GM21717 (cell line): ENCODE measurements around the gene PCDH15.
"Not testable (repeated sequence)": the region's sequence is repeated elsewhere in the genome, so short reads cannot be mapped to it uniquely, and the experiment has no call there.

Experiments
- ATAC-seq: cut with Tn5 transposase; IDR thresholded peaks from one replicate; pipeline ENCODE4 v1.9.1; 2021; ENCODE audit warnings: mild to moderate bottlenecking, moderate library complexity; ENCODE audit not compliant: unreplicated experiment

Gene PCDH15

DNA sequence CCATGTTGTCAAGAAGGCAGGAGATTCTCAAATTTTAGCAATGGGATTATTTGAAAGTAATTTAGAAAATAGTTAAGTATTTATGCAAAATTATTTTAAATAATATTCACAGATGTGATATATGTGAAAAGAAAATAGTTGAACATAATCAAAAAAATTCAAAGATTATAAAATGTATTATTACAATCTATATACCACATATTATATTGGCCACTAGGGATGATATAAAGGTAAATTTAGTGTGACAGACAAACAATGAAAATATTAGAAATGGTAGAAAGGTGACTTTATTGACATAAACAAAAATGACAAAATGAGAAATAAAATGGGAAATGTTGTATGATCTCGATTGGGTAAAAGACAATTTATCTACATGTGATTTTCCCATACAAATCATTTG, 385.5 kb downstream of the PCDH15 start:
- no peak for ATAC-seq

DNA sequence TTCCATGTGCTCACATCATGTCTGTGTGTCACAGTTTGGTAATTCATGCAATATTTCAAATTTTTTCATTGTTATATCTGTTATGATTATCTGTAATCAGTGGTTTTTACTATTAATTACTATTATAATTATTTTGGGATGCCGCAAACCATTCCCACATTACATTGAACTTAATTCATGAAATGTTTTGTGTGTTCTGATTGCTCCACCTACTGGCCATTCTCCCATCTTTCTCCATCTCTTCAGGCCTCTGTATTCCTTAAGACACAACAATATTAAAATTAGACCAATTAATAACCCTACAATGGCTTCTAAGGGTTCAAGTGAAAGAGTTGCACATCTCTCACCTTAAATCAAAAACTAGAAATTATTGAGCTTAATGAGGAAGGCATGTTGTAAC, 398.5 kb downstream of the PCDH15 start:
- ATAC-seq = no peak

DNA sequence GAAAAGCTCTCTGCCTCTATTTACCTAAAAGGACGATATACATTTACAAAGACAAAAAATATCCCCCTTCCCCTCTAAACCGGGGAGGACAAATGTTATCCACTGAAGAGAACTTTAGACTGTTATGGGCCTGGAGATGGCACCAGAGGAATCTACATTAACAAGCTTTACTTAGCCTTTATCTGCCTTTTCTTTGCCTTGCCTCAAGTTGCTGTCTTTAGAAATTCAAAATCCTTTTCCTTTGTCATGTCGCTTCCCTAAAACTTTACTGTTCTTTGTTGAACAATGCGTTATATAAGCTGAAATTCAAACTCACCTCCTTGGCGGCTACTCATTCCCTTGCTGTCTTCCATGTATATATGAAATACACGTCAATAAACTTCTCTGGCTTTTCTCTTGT, 405.0 kb downstream of the PCDH15 start:
- no peak for ATAC-seq

DNA sequence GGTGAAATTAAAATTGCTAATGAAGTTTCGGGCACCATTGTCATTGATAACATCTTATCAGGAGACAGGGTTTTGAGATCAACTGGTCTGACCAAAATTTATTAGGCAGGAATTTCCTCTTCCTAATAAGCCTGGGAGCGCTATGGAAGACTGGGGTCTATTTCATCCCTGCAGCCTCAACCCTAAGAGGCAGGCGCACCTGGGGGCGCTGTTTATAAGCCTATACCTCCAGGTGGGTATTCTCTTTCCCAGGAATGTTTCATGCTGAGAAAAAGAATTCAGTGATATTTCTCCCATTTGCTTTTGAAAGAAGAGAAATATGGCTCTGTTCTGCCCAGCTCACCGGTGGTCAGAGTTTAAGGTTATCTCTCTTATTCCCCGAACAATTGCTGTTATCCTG, 406.4 kb downstream of the PCDH15 start:
- ATAC-seq = not testable (repeated sequence)

DNA sequence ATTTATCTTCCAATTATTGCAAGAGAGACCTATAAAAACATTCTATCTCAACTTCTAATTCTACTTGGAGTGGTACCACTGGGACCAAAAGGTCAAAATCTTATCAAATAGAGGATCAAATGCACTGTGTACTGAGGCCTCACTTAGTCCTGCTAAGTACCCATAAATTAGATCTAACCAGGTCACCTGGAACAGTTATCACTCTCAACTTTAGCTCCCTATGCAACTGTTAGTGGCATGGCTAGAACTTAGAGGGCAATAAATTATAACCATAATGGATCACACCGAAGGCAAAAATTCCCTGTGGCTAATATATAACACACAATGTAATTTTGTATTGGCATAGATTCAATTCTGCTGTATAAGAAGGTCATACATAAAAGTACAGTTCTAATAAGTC, 428.9 kb downstream of the PCDH15 start:
- no peak for ATAC-seq

DNA sequence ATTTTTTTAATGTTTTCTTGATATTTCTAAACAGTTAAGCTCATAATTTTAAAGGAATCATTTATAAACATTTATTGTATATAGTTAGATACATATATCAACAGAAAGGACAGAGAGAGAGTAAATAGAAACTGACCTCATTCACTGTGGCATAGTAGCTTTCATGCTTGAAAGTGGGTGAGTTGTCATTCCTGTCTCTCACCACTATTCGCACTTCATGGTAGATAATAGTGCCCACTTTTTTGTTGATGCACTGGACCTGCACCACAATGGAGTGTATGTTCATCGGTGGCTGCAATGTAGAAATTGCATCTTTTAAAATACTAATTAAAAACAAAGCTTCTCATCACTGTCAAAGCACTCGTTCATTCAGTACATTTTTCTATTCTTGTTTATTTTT, 432.0 kb downstream of the PCDH15 start:
- ATAC-seq = no peak

DNA sequence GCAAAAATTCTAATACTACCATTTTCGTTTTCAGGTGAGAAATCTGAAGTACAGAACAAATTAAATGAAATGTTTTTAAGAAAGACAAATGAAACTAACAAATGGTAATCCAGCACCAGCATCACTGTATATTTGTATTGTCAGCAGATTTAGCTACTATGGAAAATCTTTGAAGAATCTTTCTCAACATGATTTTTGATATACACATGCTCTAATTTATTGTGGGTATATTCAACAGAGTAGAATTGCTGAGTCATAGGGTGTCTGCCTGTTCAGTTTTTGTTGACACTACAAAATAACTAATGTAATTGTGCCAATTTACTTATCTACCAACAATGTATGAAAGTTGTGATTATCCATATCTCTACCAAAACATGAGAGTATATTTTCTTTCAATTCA, 437.6 kb downstream of the PCDH15 start:
- no peak for ATAC-seq

DNA sequence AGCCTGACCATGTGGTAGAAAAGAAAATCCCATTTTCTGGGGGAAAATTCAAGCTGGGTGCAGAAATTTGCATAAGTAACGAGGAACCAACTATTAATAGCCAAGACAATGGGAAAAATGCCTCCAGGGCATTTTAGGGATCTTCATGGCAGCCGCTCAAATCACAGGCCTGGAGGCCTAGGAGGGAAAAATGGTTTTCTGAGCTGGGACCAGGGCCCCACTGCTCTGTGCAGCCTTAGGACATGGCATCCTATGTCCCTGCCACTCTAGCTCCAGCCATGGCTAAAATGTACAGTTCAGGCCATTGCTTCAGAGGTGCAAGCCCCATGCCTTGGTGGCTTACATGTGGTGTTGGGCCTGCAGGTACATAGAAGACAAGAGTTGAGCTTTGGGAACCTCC, 459.0 kb downstream of the PCDH15 start:
- no peak for ATAC-seq

DNA sequence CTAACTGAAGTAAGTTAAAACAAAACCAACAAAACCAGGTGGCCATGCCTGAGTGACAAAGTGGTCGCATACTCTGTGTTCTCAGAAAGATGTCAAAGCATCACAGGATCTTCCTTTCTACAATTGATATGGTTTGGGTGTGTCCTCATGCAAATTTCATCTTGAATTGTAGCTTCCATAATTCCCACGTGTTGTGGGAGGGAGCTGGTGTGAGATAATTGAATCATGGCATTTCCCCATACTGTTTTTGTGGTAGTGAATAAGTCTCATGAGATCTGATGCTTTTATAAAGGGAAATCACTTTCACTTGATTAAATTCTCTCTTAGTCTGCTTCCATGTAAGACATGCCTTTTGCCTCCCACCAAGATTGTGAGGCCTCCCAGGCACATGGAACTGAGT, 465.7 kb downstream of the PCDH15 start:
- no peak for ATAC-seq

DNA sequence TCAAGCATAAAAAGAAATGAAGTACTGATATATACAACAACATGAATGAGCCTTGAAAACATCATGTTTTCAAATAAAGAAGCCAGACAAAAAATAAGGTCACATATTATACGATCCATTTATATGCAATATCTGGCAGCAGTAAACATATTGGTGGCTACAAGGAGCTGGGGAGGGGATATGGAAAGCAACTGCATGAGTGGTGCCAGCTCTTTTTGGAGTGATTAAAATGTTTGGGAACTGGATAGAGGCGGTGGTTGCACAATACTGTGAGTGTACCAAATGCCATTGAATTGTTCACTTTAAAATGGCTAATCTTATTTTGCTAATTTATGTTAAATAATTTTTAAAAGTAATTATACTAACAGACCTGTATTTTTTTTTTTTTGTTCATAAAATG, 481.7 kb downstream of the PCDH15 start:
- no peak for ATAC-seq

DNA sequence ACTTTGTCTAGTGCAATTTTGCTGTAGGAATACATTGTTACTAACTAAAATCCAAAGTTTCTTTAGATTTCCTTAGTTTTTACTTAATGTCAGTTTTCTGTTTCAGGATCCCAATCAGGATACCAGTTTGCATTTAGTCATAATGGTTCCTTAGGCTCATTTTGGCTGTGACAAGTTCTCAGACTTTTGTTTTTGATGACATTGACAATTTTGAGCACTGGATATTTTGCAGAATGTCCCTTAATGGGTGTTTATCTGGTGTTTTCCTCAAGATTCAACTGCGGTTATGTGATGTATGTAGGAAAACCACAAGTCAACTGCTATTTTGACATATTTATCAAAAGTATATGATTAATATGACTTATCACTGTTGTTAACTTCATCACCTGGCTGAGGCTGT, 482.6 kb downstream of the PCDH15 start:
- ATAC-seq = no peak

DNA sequence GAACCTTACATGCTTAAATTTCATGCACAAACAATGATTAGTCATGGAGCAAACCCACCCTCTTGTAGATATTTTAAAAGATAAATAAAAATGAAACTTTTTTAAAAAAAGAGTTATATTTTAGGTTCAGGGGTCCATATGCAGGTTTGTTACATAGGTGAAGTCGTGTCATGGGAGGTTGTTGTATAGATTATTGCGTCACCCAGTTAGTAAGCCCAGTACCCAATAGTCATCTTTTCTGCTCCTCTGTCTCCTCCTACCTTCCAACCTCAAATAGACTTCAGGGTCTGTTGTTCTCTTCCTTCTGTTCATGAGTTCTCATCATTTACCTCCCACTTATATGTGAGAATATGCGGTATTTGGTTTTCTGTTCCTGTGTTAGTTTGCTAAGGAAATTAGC, 486.6 kb downstream of the PCDH15 start:
- no peak for ATAC-seq

DNA sequence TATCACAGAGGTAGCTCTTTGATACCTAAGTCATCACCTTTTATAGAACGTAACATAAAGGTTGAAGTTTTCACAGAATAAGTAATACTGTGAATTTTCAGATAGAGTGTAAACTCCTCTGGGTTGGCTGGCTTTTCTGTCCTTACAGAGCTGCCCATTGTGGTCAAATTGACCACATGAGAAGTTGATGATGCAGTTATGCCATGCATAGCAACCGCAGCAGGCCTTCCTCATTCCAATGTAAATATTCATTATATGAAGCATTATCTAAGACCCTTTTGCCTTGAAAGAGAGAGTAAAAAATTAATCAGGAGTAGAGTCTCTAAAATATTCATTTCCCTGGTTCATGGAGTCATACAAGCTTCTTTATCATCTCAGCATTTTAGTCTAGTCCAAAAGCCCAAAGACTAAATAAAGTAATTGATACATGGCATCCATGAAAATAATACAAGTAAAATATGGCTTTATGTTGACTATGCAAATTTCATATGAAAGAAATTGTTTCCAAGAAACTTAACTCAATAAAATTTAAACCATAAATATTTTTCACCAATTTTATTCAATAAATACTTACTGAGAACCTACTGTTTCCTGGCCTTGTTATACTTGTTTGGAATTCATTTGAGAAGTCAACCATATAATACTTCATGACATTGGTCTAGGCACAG, 516.4 kb downstream of the PCDH15 start:
- no peak for ATAC-seq

DNA sequence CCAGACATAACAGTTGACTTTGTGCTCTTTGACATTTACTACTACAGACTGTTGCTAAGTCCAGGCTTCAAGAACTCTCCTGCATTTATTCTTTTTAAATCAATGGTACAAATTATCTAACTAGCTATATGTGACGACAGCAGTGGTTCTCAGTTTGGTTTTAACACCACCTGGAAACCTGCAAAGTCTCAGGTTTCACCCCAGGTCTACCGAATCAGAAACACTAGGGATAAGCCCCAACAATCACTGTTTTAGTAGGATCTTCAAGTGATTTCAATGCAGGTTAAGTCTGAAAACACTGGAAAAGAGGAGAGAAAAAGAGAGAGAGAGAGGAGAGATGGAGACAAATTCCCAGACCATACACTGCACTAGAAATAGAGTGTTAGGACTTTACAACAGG, 519.0 kb downstream of the PCDH15 start:
- ATAC-seq = no peak

DNA sequence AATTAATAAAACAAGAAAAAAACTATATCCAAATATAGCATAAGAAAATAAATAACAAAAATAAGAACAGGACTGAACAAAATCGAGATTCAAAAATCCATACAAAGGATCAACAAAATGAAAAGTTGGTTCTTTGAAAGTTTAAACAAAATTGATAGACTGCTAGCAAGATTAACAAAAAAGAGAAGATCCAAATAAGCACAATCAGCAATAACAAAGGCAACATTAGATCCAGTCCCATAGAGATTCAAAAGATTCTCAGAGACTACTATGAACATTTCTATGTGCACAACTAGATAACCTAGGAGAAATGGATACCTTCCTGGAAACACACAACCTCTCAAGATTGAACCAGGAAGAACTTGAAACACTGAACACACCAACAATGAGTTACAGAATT, 534.6 kb downstream of the PCDH15 start:
- no peak for ATAC-seq

DNA sequence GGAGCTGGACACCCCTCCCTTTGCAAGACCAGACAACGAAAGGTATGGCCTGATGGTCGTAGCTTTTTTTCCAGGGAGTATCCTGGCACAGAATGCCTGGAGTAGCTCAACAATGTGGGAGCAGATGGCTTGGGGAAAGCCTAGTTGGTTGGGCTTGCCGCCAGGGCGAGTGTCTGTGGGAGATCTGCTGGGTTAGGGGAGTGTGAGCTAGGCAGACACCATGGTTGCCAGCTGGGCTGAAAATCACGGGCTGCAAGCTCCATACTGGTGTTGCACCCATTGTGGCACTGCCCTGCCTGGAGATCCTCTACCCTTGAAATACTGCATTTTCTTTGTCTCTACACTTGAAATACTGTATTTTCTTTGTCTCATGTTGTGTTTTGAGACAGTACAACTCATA, 538.3 kb downstream of the PCDH15 start:
- ATAC-seq = no peak

DNA sequence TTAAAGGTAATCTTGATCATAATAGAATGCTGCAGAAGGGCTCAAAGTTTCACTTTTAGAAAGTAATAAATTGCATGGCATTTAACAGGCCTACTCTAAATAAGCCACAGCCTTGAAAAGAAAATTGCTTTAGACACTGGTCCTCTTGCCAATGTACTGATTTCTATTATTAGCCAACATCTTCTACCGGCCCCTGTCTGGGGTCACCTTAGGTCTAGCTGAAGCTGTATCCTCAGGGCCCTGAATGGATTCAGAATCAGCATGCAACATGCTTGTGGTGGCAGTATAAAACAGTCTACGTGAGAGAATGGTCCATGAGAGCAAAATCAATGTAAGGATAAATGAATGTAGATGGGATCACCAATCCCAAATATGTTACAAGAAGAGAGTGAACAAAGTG, 541.9 kb downstream of the PCDH15 start:
- no peak for ATAC-seq

DNA sequence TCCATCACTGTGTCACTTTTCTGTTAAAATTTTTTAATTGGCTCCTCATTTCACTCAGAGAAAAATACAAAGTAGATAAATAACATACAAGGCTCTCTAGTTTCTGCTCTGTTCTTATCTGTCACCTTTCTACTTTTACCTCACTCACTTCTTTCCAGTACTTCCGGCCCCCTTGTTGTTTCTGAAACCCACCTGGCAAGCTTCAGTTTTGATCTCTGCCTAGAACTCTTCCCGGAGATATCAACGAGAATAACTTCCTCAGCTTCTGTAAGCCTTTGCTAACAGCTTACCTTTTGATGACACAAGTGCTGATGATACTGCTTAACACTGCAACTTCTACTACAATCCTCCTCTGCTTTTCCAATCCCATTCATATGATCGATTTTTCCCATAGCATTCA, 566.2 kb downstream of the PCDH15 start:
- no peak for ATAC-seq

DNA sequence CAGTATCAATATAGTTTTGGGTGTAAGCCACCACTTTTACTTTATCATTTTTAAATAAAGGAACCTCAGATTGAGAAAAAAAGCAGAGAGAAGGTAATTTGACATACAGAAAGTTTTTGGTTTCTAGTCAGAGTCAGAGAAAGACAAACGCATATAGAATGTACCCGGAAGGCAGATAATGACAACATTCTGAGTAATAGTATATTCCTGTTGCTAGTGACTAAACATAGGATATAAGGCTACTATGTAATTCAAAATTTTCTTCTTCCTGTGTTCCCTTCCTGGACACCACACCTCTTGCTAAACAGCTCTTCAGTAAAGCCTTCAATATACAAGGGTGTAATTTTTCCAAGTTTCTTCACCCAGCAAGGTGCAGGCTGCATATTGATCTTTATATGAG, 597.6 kb downstream of the PCDH15 start:
- no peak for ATAC-seq

DNA sequence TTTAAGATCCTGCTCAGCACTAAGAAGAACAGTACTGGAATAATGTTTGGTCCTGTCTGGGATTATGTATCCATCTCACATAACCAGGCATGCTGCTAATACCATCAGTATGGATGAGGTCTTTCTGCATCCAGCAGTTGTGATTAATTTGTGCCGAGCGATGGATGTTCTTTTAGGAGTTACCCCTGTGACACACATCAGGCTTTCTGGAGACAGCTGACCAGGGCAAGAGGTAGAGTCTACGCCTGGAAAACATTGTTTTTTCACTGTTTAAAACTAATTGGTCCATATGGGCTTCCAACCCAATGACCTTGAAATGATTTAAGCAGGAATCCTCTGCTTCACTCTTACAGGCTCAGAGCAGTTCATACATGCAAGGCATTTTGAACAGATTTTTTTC, 603.0 kb downstream of the PCDH15 start:
- no peak for ATAC-seq

DNA sequence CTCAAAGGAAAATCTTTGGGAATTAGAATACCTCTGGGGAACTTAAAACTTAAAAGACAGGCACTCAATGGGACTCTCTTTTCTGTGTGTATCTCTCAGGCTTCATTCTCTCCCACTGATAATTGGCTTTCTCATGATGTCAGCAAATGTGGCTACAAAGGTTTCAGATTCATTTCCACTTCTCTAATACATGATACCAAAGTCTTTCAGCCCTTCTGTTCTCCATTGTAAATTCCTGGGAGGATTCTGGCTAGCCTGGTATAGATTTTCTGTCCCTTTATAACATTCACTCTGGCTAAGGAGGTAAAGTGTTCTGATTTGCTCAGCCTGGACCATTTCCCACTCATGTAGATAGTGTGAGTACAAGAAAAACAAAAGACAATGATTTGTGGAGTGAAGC, 606.2 kb downstream of the PCDH15 start:
- ATAC-seq = no peak

DNA sequence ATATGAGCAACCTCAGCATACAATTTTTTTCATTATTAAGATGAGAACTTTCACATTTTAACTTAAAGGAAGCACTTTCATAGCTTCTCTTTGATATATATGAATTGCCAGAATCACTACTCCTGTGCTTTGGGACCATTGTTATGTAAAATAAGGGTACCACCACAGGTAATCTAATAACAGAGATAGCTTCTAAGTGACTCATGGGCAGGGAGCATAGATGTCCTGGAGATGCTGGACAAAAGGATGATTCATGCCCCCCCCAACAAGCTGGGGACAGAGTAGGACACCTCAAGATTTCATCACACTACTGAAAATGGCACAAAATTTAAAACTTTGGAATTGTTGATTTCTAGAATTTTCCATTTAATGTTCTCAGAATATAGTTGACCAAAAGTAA, 641.1 kb downstream of the PCDH15 start:
- ATAC-seq = no peak

DNA sequence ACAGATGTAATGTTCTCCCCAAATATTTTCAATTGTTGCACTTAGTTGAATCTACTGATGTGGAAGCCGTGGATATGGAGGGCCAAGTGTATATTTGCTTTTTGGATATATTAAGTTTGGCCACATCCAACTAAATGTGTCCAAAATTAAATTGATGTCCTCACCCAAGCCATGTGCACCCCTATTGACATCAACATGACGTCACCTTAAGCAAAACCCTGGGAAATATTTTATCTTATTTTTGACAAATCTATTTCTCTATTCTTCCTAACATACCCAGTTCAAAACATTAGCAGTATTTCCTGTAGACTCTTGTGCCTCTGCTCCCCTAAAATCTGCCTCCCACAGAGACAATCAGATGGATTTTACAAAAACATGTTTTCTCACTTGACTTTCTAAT, 652.5 kb downstream of the PCDH15 start:
- no peak for ATAC-seq
